WERI-Rb-1 (cell line): Measurements from ENCODE around the gene UGT1A1.

Experiments
- DNase-seq: peaks from one replicate; pipeline ENCODE4 v3.0.0-alpha.2; 2020
- H3K27ac ChIP-seq: fragments of 250-450 bp; sonication (Bioruptor Pico); 2 replicates; pipeline ENCODE4 v1.5.1; 2020; ENCODE audit warnings: mild to moderate bottlenecking, moderate library complexity
- H3K27me3 ChIP-seq: fragments of 250-450 bp; sonication (Bioruptor Pico); 2 replicates; pipeline ENCODE4 v1.5.1; 2021; ENCODE audit warnings: mild to moderate bottlenecking, low read depth, moderate library complexity; ENCODE audit not compliant: insufficient read depth, severe bottlenecking
- H3K36me3 ChIP-seq: fragments of 250-450 bp; sonication (Bioruptor Pico); 2 replicates; pipeline ENCODE4 v1.5.1; 2020; ENCODE audit warnings: mild to moderate bottlenecking, moderate library complexity
- H3K4me3 ChIP-seq: 2 replicates; pipeline ENCODE4 v1.5.1; 2011; ENCODE audit warnings: low read depth, mild to moderate bottlenecking, control low read depth, low read length
- H3K9me3 ChIP-seq: fragments of 250-450 bp; sonication (Bioruptor Pico); 2 replicates; pipeline ENCODE4 v1.5.1; 2021; ENCODE audit warnings: mild to moderate bottlenecking, moderate library complexity; ENCODE audit not compliant: severe bottlenecking
- CTCF ChIP-seq: IDR thresholded peaks from 2 replicates; pipeline ENCODE4 v1.5.1; 2011; ENCODE audit warnings: low read depth, mild to moderate bottlenecking, control low read depth, inconsistent platforms, low read length

The UGT1A1 gene

GRCh38 chr2:233798335-233799086, 38.4 kb downstream of the UGT1A1 start:
- Histone ChIP-seq H3K27ac (no peak overlapping the region), H3K36me3 (no peaks in the 10 kb centered on the region), H3K9me3 (peaks cover 4% of the 10 kb centered on the region), H3K27me3 (no peaks in the 10 kb centered on the region), H3K4me3 (no peak overlapping the region)
- DNase-seq, result peak; percentile 1
- no peak for TF ChIP-seq CTCF

- Histone ChIP-seq H3K4me3 (no peak overlapping the region), H3K27ac (no peak overlapping the region), H3K27me3 (no peaks in the 10 kb centered on the region), H3K36me3 (no peaks in the 10 kb centered on the region), H3K9me3 (peaks cover 4% of the 10 kb centered on the region)
- TF ChIP-seq CTCF, result no peak
- peak; percentile 11 for DNase-seq
These were observed 39.1 kb downstream of the UGT1A1 start for GRCh38 chr2:233799087-233799665.

GRCh38 chr2:233799716-233800115, 39.6 kb downstream of the UGT1A1 start:
- H3K4me3 ChIP-seq, result no peak overlapping the region

GRCh38 chr2:233800208-233800607, 40.1 kb downstream of the UGT1A1 start:
- no peak for DNase-seq
- no peak overlapping the region for H3K27ac ChIP-seq
- no peaks in the 10 kb centered on the region for H3K36me3 ChIP-seq
- no peak for TF ChIP-seq CTCF
- H3K4me3 ChIP-seq, result no peak overlapping the region
- peaks cover 4% of the 10 kb centered on the region for H3K9me3 ChIP-seq
- H3K27me3 ChIP-seq, result no peaks in the 10 kb centered on the region

More at GRCh38 chr2:233799716-233800115, 39.6 kb downstream of the UGT1A1 start:
- no peak for TF ChIP-seq CTCF
- H3K27me3 ChIP-seq, result no peaks in the 10 kb centered on the region
- H3K36me3 ChIP-seq, result no peaks in the 10 kb centered on the region
- DNase-seq, result no peak
- peaks cover 4% of the 10 kb centered on the region for H3K9me3 ChIP-seq
- H3K27ac ChIP-seq, result no peak overlapping the region

GRCh38 chr2:233801357-233802131, 41.5 kb downstream of the UGT1A1 start:
- no peak overlapping the region for H3K27ac ChIP-seq
- H3K9me3 ChIP-seq, result peaks cover 4% of the 10 kb centered on the region
- no peak for TF ChIP-seq CTCF
- DNase-seq, result peak; percentile 3
- H3K4me3 ChIP-seq, result no peak overlapping the region
- no peaks in the 10 kb centered on the region for H3K27me3 ChIP-seq
- H3K36me3 ChIP-seq, result no peaks in the 10 kb centered on the region
